A673 (cell line): ENCODE measurements around the gene MRPL40. TPM values are rescaled to one million over a fixed set of nuclear protein-coding genes. Genes with fewer than 3 reads are reported as not detected.

Source experiments
- BruUV-seq: library from RNA; stranded (reverse); fragments of 400-500 nt; replicated peaks from 2 replicates; lab custom pipeline; 2021; lab: Mats Ljungman, UMichigan
- CTCF ChIA-PET: fragments of 300-600 bp; sonication (Branson Sonifier 250); formaldehyde crosslinking; loops from one replicate; lab custom pipeline; 2022; ENCODE audit warnings: antibody characterized with exemption; lab: Charles Lee
- POLR2A ChIA-PET: fragments of 300-600 bp; sonication (Branson Sonifier 250); formaldehyde crosslinking; loops from one replicate; lab custom pipeline; 2022; ENCODE audit warnings: antibody characterized with exemption; ENCODE audit not compliant: low non-redundant PET; lab: Charles Lee
- DNase-seq: peaks from one replicate; pipeline ENCODE4 v3.0.0-alpha.2; 2015; ENCODE audit warnings: low spot score
- H3K27ac ChIP-seq: fragments of 200-600 bp; sonication (generic); 2 replicates; pipeline ENCODE4 v1.5.1; 2016; ENCODE audit warnings: mixed run types, low read depth, mild to moderate bottlenecking, mixed read lengths, antibody characterized with exemption, low read length; ENCODE audit not compliant: poor library complexity, severe bottlenecking
- H3K27me3 ChIP-seq: fragments of 200-600 bp; sonication (generic); replicated peaks from 2 replicates; pipeline ENCODE4 v1.6.1; 2017; ENCODE audit warnings: mixed run types, low read depth, mild to moderate bottlenecking, mixed read lengths, antibody characterized with exemption, low read length; ENCODE audit not compliant: insufficient read depth, poor library complexity
- H3K36me3 ChIP-seq: fragments of 200-600 bp; sonication (generic); 2 replicates; pipeline ENCODE4 v1.6.1; 2016; ENCODE audit warnings: mixed run types, mild to moderate bottlenecking, mixed read lengths, antibody characterized with exemption, low read length; ENCODE audit not compliant: insufficient read depth, poor library complexity, severe bottlenecking
- H3K4me1 ChIP-seq: fragments of 200-600 bp; sonication (generic); 2 replicates; pipeline ENCODE4 v1.6.1; 2017; ENCODE audit warnings: mixed run types, mild to moderate bottlenecking, mixed read lengths, antibody characterized with exemption, low read length; ENCODE audit not compliant: insufficient read depth, poor library complexity, severe bottlenecking
- H3K4me3 ChIP-seq: fragments of 200-600 bp; sonication (generic); 2 replicates; pipeline ENCODE4 v1.5.1; 2016; ENCODE audit warnings: low read depth, mixed run types, mild to moderate bottlenecking, mixed read lengths, low read length; ENCODE audit not compliant: poor library complexity, severe bottlenecking
- H3K9me3 ChIP-seq: fragments of 200-600 bp; sonication (generic); 2 replicates; pipeline ENCODE4 v1.6.1; 2016; ENCODE audit warnings: mixed run types, low read depth, mild to moderate bottlenecking, mixed read lengths, antibody characterized with exemption, low read length; ENCODE audit not compliant: poor library complexity, severe bottlenecking
- EZH2 ChIP-seq: fragments of 200-600 bp; sonication (generic); IDR thresholded peaks from 2 replicates; pipeline ENCODE4 v1.6.1; 2017; ENCODE audit warnings: borderline replicate concordance, low read depth, mild to moderate bottlenecking, mixed read lengths, antibody characterized with exemption, low read length; ENCODE audit not compliant: poor library complexity, severe bottlenecking
- intact Hi-C: fragments of 100-400 bp; cut with micrococcal nuclease; formaldehyde crosslinking; loops from one replicate; pipeline ENCODE4 v1.10.0; 2022; ENCODE audit not compliant: unreplicated experiment
- total RNA-seq: library from RNA; stranded (reverse); gene quantifications from 2 replicates; pipeline ENCODE4 v1.2.3, GENCODE V29; 2021
- TF ChIP-seq, protein P1 (sequence below): fragments of 300-800, 200-600 bp; sonication (generic); conservative IDR thresholded peaks from 2 replicates; pipeline ENCODE4 v1.5.1; 2017; ENCODE audit warnings: low read depth, mild to moderate bottlenecking, antibody characterized with exemption, low read length, moderate library complexity, mixed read lengths

Gene MRPL40
- total RNA-seq, 1 experiment from 2014 or later: 21.9 TPM

GRCh38 chr22:19393704-19394103 is 38.6 kb upstream of the MRPL40 start:
- intact Hi-C loops: no loop called here
- ChIA-PET POLR2A (interaction anchor here (0.6 kb wide), 1 partner anchor 25 kb away, joined by 3 read pairs; no protein-coding TSS in a partner anchor), CTCF (no interaction called here)
- TF ChIP-seq, protein P1, sequence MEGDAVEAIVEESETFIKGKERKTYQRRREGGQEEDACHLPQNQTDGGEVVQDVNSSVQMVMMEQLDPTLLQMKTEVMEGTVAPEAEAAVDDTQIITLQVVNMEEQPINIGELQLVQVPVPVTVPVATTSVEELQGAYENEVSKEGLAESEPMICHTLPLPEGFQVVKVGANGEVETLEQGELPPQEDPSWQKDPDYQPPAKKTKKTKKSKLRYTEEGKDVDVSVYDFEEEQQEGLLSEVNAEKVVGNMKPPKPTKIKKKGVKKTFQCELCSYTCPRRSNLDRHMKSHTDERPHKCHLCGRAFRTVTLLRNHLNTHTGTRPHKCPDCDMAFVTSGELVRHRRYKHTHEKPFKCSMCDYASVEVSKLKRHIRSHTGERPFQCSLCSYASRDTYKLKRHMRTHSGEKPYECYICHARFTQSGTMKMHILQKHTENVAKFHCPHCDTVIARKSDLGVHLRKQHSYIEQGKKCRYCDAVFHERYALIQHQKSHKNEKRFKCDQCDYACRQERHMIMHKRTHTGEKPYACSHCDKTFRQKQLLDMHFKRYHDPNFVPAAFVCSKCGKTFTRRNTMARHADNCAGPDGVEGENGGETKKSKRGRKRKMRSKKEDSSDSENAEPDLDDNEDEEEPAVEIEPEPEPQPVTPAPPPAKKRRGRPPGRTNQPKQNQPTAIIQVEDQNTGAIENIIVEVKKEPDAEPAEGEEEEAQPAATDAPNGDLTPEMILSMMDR: no peak
- no peak for TF ChIP-seq EZH2
- H3K27ac ChIP-seq: no peak overlapping the region
- H3K9me3 ChIP-seq: no peaks in the 10 kb centered on the region
- H3K27me3 ChIP-seq: no peaks in the 10 kb centered on the region
- H3K4me1 ChIP-seq: no peaks in the 10 kb centered on the region
- H3K36me3 ChIP-seq: peaks cover 55% of the 10 kb centered on the region
- DNase-seq: no peak
- BruUV-seq: no TSS peak
- H3K4me3 ChIP-seq: no peak overlapping the region

DNA sequence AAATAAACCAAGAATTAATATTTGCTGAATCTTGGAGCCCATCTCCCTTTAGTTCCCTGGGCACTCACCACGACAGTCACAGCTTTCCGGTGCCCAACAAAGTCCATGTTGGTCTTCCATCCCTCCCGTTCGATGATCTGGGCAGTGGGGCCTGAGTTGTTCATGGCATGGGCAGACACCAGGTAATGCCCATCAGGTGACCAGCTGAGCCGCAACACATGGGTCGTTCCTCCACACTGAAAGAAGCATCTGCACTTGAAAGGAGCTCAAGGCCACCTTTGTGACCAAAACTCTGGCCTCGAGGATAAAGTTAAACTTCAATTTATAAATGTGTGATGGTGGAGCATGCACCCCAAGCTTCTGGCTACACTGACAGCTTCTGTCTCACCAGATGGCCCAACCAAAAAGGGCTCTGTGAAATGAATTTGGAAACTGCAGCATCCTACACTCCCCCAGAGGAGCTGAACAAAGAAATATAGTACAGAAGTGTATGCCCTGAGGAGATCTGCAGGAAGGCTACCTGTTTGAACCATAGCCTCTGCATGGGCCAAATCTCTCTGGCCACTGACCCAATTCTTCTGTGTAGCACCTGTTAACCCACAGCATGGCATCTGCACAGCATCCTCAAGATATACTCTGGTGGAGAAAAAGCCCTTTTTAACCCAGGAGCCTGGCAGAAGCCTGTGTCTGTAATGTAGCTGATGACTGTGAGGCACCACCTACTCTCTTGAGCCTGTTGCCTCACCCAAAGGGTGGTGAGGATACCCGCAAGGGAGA is 37.9 kb upstream of the MRPL40 start:
- Histone ChIP-seq H3K4me1 (no peaks in the 10 kb centered on the region), H3K27me3 (no peaks in the 10 kb centered on the region), H3K36me3 (peaks cover 49% of the 10 kb centered on the region), H3K4me3 (no peak overlapping the region), H3K9me3 (no peaks in the 10 kb centered on the region), H3K27ac (no peak overlapping the region)
- no peak for DNase-seq
- intact Hi-C loops: no loop called here
- TF ChIP-seq, protein P1: no peak
- TF ChIP-seq EZH2: no peak
- CTCF ChIA-PET: no interaction called here
- POLR2A ChIA-PET: no interaction called here
- no TSS peak for BruUV-seq

GRCh38 chr22:19395276-19395675 is 37.1 kb upstream of the MRPL40 start:
- CTCF ChIA-PET: no interaction called here
- H3K27ac ChIP-seq: no peak overlapping the region
- intact Hi-C loops: no loop called here

More at GRCh38 chr22:19395276-19395675, 37.1 kb upstream of the MRPL40 start:
- BruUV-seq: no TSS peak
- H3K9me3 ChIP-seq: no peaks in the 10 kb centered on the region
- no peaks in the 10 kb centered on the region for H3K4me1 ChIP-seq
- H3K36me3 ChIP-seq: peaks cover 44% of the 10 kb centered on the region
- no peak for DNase-seq
- H3K27me3 ChIP-seq: no peaks in the 10 kb centered on the region
- POLR2A ChIA-PET: no interaction called here
- no peak overlapping the region for H3K4me3 ChIP-seq
- TF ChIP-seq, protein P1: no peak
- TF ChIP-seq EZH2: no peak
